Stimulated activated CD8-positive, alpha-beta memory T cell treated with anti-CD3 and anti-CD28 coated beads, Interleukin-2, amount 100 ng/mL, for 48 hours (primary cell): Measurements from ENCODE around the gene ETHE1.
"Not testable (repeated sequence)": the region's sequence is repeated elsewhere in the genome, so short reads cannot be mapped to it uniquely, and the experiment has no call there.

Experiments used
- DNase-seq, 2 donors: peaks; one replicate each; pipeline ENCODE4 v3.0.0-alpha.2; 2020; ENCODE audit warnings: low read depth in 2 of 2

The ETHE1 gene

GRCh38 chr19:43524922-43525835 lies 1.8 kb downstream of the ETHE1 start:
- no peak for DNase-seq

GRCh38 chr19:43523696-43524095 lies 3.3 kb downstream of the ETHE1 start:
- not testable (repeated sequence) for DNase-seq

GRCh38 chr19:43522929-43523328 lies 4.1 kb downstream of the ETHE1 start:
- no peak for DNase-seq

- peak; percentile 68 to 74 for DNase-seq
Observed at GRCh38 chr19:43519436-43520088, 7.4 kb downstream of the ETHE1 start.

DNA sequence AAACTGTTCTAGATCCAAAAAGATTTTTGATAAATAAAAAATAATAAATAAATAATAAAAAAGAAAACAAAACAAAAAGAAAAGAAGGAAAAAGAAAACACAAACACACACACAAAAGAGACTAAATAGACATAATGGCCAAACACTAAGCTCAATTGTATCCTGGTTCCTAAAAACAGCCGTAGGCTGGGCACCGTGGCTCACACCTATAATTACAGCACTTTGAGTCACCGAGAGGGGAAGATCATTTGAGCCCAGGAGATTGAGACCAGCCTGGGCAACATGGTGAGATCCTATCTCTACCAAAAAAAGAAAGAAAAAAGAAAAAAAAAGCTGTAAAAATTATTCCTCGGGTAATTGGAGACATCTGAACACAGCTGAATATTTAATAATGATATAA lies 8.9 kb downstream of the ETHE1 start:
- DNase-seq = no peak

GRCh38 chr19:43512399-43512798 lies 14.6 kb downstream of the ETHE1 start:
- DNase-seq = not testable (repeated sequence)

GRCh38 chr19:43511324-43511723 lies 15.7 kb downstream of the ETHE1 start:
- no peak for DNase-seq

DNA sequence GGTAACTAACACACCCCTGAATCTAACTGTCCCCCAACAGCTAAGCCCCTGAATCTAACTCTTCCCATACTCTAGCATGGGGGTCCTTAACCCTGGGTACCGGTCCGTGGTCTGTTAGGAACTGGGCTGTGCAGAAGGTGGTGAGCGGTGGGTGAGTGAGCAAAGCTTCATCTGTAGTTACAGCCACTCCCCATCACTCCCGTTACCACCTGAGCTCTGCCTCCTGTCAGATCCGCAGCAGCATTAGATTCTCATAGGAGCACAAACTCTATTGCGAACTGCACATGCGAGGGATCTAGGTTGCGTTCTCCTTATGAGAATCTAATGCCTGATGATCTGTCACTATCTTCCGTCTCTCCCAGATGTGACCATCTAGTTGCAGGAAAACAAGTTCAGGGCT lies 16.3 kb downstream of the ETHE1 start:
- no peak for DNase-seq

GRCh38 chr19:43507880-43508279 lies 19.1 kb downstream of the ETHE1 start:
- no peak for DNase-seq

- DNase-seq = no peak
Observed at GRCh38 chr19:43506629-43507028, 20.4 kb downstream of the ETHE1 start.

GRCh38 chr19:43505941-43506340 lies 21.1 kb downstream of the ETHE1 start:
- DNase-seq = no peak

GRCh38 chr19:43505186-43505456 lies 21.9 kb downstream of the ETHE1 start:
- no peak for DNase-seq

- DNase-seq = peak in 1 of 2 donors; percentile 30
Observed at GRCh38 chr19:43504426-43505185, 22.4 kb downstream of the ETHE1 start, which contains the start of gene PHLDB3. Gene PHLDB3 (minus strand): TSS chr19:43504746. CDS start chr19:43504118, 628 bp downstream.

DNA sequence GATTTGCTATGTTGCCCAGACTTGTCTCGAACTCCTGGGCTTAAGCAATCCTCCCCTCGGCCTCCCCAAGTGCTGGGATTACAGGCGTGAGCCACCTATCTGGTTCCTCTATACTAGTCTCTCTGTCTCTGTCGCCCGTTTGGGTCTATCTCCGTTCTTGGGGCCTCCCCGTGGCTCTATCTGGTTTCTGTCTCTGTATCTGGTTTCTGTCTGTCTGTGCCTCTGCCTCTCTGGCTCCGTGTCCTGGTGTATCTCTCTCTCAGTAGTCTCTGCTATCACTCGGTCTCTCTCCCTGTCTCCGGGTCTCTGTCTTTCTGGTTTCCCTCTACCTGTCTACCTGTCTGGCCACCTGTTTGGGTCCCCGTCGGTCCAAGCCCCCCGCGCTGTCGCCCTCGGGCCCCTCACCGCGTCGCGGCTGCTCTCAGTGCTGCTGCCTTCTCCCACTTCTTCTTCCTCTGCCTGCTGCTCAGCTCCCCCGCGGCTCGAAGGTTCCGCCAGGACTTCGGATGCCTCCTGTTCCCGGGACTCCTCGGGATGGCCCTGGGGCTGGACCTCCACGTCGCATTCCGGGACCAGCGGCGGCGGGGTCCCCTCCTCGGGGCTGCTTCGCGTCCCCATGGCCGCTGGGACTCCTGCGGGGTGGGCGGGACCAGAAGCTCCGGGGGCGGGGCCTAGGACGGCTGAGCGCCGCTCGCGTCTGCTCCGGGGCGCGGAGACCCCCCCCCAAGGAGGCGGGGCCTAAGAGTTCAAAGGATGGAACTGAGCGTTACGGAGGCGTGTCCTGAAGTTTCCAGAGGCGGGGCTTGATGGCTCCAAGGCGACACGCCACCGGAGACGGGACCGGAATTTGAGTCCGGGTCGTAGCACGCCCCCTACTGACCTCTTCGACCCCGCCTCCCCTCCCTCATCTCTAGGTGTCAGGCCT lies 23.2 kb downstream of the ETHE1 start:
- DNase-seq = peak; percentile 99 to 100

DNA sequence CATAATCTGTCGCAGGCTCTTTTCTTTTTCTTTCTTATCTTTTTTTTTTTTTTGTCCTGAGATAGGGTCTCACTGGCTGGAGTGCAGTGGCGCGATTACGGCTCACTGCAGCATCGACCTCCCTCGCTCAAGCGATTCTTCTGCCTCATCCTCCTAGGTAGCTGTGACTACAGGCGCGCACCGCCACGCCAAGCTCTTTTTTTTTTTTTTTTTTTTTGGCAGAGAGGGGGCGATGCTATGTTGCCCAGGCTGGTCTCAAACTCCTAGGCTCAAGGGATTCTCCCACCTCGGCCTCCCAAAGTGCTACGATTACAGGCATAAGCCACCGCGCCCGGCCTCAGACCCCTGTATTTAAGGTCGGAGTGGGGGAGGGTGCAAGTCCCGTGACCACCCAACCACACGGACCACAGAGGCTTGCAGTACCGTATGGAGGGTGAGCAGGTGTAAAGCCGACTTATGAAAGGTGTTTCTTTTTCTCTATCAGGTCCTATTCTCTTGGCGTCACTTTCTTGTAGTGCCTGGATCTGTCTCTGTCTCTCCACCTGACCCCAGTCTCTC lies 24.5 kb downstream of the ETHE1 start:
- no peak for DNase-seq

DNA sequence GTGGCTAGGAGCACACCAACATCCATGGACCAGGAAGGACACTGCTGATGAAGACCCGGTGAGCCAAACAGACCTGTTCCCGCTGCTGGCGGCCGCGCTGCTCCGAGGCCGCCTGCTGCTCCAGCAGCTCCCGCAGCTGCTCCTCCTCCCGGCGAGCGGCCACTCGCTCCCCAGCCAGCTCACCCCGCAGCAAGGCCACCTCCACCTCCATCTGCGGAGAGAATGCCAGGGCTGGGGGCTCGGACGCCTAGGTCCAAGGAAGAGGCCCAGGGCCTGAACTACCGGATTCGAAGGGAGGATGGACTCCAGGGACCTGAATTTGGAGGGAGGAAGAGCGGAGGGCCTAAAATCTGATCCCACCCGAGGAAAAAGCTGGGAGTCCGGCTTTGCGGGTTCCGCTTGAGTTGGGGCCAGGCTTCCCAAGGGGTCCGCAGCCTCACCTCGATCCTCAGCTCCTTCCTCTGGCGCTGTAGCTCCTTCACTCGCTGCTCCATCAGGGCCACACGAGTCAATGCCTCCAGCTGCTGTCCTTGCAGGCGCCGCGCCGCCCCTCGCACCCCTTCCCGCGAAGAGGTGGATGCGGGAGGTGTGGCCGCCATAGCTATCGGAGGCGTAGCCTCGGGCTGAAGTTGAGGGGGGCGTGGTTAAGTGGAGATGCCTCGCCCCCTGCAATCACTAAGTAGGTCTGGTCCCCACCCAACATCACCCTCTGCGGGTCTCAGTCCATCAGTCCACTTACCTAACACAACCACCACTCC lies 25.2 kb downstream of the ETHE1 start:
- DNase-seq = no peak

DNA sequence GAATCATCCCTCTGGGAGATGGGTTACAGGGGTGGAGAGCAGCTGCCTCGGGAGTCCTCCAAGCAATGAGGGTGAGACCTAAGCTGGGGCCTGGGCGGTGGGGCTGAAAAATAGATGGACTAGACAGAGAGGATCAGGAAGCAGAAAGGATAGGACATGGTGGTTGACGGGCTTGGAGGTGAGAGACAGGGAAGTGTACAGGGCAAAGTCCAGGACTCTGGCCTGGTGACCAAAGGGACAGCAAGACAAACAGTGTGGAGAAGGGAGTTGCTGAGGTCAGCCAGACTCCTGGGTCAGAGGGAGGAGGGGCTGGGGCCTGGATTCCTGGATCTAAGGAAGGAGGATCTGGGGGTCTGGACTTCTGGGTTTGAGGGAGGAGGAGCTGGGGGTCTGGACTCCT lies 28.0 kb downstream of the ETHE1 start:
- DNase-seq = no peak

DNA sequence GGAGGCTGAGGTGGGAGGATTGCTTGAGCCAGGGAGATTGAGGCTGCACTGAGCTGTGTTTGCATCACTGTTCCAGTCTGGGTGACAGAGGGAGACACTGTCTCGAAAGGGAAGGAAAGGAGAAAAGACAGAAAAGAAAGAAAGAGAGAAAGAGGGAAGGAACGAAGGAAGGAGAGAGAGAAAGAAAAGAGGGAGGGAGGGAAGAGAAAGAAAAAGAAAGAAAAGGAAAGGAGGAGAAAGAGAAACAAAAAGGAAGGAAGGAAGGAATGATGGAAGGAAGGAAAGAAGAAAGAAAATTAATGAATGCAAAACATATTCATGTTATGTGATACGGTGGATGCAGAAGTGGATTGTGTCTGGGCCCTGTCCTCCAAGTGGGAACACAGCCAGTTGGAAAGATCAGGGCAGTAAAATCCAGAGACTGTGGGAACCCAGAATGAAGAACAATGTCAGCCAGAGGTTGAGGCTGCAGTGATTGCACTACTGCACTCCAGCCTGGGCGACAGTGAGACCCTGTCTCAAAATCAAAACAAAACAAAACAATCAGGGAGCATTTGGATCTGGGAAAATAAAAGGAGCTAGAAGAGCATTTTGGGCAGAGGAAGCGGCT lies 28.7 kb downstream of the ETHE1 start:
- no peak for DNase-seq

DNA sequence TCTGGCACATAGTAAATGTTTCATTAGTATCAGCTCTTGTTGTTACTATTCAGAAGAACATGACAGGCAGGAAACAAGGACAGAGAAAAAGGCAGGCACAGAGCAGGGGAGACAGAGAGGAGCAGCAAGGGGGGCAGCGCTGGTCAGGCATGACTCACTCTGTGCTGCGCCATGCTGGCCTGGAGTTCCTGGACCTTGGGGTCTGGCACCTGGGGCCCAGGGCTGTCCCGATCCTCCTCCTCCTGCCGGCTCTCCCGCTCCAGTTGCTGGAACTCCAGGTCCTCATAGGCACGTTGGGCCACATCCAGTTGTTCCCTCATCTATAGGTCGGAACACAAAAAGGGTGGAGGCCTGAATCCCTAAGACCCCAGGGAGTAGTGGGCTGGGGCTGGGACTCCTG lies 30.0 kb downstream of the ETHE1 start:
- DNase-seq = no peak

GRCh38 chr19:43495082-43495481 lies 31.9 kb downstream of the ETHE1 start:
- DNase-seq = no peak
